HG03159 (cell line): ENCODE data around the gene MACO1.

Experiments used
- ATAC-seq: cut with Tn5 transposase; IDR thresholded peaks from one replicate; pipeline ENCODE4 v1.9.1; 2021; ENCODE audit warnings: mild to moderate bottlenecking, moderate library complexity; ENCODE audit not compliant: unreplicated experiment

Gene MACO1

GRCh38 chr1:25540750-25541342 lies 110.1 kb downstream of the MACO1 start:
- no peak for ATAC-seq

- no peak for ATAC-seq
Observed at GRCh38 chr1:25541425-25541824, 110.7 kb downstream of the MACO1 start.

- ATAC-seq, result no peak
Observed at GRCh38 chr1:25541889-25542658, 111.4 kb downstream of the MACO1 start.

- ATAC-seq, result no peak
Observed at GRCh38 chr1:25543005-25543424, 112.3 kb downstream of the MACO1 start.

- peak; percentile 74 for ATAC-seq
Observed at GRCh38 chr1:25543425-25544242, 112.9 kb downstream of the MACO1 start, which contains the start of gene LDLRAP1. TSS of gene LDLRAP1 (plus strand) at chr1:25543606. CDS start at chr1:25543699, 93 bp downstream.

- no peak for ATAC-seq
Observed at GRCh38 chr1:25544243-25544764, 113.6 kb downstream of the MACO1 start.

- no peak for ATAC-seq
Observed at GRCh38 chr1:25544819-25545218, 114.1 kb downstream of the MACO1 start.

- no peak for ATAC-seq
Observed at GRCh38 chr1:25545767-25546166, 115.1 kb downstream of the MACO1 start.

- ATAC-seq, result no peak
Observed at GRCh38 chr1:25546193-25546592, 115.5 kb downstream of the MACO1 start.

GRCh38 chr1:25548601-25549000 lies 117.9 kb downstream of the MACO1 start:
- no peak for ATAC-seq

GRCh38 chr1:25549273-25550154 lies 118.8 kb downstream of the MACO1 start:
- ATAC-seq, result peak; percentile 86
